GM21390 (cell line): ENCODE measurements around the gene SLC8B1.

Experiments
- ATAC-seq: cut with Tn5 transposase; IDR thresholded peaks from one replicate; pipeline ENCODE4 v1.9.1; 2021; ENCODE audit not compliant: unreplicated experiment

The SLC8B1 gene

GRCh38 chr12:113334786-113335539, at the start of gene SLC8B1:
TSS of gene SLC8B1 (minus strand) at chr12:113335109. CDS start at chr12:113332878, 2,231 bp downstream.
- peak; percentile 96 for ATAC-seq

DNA sequence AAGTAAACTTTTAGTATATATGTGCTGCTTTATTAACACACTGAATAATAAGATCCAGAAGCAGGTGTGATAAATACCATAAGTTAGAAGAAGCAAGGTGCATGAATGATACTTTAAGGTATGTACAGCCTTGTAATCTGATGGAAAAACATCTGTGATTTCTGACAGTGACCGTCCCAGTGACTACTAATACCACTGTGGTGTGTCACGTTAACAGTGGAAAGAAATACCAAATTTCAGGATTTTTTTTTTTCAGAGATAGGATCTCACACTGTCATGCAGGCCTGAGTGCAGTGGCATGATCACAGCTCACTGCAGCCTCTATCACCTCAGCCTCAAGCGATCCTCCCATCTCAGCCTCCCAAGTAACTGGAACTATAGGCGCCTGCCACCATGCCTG, 47.3 kb upstream of the SLC8B1 start:
- no peak for ATAC-seq

- ATAC-seq = no peak
Measured at GRCh38 chr12:113381220-113381619, 46.3 kb upstream of the SLC8B1 start.

GRCh38 chr12:113378291-113378690, 43.4 kb upstream of the SLC8B1 start:
- ATAC-seq = no peak

DNA sequence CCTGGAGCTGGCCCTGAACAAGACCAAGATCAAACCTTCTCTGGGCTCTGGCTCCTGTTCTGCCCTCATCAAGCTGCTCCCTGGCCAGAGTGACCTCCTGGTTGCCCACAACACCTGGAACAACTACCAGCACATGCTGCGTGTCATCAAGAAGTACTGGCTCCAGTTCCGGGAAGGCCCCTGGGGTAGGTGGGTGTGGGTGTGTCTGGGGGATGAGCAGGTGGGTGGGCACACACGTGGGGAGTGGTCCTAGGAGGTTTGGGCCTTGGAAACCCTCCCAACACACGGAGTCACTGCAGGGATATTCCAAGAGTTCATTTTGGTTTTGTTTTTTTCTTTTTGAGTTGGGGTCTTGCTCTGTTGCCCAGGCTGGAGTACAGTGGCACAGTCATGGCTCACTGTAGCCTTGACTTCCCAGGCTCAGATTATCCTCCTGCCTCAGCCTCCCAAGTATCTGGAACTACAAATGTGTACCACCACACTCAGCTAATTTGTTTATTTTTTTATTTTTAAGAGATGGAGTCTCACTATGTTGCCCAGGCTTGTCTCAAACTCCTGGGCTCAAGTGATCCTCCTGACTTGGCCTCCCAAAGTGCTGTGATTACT, 40.0 kb upstream of the SLC8B1 start:
- no peak for ATAC-seq

GRCh38 chr12:113373969-113374368, 39.1 kb upstream of the SLC8B1 start:
- no peak for ATAC-seq

- no peak for ATAC-seq
Measured at GRCh38 chr12:113373440-113373839, 38.5 kb upstream of the SLC8B1 start.

DNA sequence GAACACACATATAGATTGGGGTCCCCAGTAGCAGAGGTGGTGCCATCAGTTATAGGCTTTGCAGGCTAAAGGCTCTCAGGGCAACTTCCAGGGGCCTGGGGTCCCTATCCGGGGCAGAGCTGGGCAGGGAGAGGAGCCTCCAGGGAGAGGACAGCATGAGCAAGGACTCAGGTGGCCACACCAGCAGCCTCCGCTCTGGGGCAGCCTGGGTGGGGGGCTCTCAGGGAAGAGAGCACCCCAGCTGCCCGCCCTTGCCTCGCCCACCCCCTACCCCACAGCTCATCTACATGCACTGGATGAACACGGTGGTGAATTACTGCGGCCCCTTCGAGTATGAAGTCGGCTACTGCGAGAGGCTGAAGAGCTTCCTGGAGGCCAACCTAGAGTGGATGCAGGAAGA, 37.5 kb upstream of the SLC8B1 start:
- ATAC-seq = no peak

DNA sequence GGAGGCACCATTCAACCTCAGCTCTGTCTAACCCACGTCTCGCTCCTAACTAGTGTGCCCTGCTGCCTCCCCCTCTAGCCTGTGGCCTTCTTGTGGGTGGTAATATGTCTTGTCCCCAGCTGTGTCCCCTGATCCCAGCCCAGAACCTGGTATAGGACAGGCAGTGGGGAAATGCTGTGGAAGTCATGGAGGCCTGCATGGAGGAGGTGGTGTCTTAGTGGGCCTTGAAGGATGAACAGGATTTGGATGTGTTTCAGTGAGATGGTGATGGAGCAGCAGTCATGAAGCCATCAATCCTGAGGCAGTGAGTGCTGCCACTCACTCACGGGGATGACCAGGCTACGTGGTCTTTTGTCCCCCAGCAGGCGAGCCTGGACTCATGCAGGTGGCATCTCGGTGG, 36.9 kb upstream of the SLC8B1 start:
- ATAC-seq = no peak

DNA sequence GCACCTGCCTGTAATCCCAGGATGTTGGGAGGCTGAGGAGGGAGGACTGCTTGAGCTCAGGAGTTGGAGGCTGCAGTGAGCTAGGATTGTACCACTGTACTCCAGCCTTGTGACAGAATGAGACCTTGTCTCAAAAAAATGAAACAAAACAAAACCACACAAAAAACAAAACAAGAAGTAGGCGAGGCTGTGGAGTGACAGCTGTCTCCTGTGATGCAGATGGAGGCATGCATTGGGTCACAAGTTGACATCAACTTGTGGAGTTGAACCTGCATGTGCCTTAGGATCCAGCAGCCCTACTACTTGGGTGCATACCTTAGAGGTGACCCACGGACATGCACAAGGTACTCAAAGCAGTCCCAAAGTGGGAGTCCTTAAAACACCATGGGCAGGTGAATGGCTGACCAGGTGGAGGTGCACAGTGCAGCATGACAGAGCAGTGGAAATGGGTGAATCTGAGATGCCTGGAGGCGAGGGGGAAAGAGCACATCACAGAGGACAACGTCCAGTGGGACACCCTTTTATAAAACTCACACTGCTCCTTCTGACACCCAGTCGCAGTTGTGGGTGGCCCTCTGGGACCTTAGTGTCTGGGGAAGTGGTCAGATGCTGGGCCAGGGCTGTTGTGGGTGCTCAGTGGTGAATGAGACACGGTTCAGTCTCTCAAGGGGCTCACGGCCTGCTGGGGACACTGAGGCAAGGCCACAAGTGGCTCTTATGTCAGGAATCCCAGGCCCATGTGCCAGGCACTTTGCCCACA, 36.2 kb upstream of the SLC8B1 start:
- no peak for ATAC-seq

DNA sequence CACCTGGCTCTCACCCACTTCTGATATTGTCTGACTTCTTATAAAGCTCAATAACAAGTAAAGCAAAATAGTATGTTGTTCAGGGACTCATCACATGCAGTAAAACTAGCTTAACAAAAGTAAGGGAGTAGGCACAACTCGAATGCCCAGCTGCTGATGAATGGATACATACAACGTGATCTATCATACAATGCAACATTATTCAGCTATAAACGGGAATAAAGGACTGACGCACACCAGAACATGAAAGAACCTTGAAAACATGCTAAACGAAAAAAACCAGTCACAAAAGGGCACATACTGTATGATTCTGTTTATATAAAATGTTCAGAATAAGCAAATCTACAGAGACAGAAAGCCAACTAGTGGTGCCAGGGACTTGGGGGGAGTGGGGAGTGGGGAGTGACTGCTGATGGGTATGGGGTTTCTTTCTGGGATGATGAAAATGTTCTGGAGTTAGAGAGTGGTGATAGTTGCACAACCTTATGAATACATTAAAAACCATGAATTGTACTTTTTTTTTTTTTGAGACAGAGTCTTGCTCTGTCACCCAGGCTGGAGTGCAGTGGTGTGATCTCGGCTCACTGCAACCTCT, 34.6 kb upstream of the SLC8B1 start:
- ATAC-seq = no peak

- no peak for ATAC-seq
Measured at GRCh38 chr12:113368331-113368730, 33.4 kb upstream of the SLC8B1 start.

DNA sequence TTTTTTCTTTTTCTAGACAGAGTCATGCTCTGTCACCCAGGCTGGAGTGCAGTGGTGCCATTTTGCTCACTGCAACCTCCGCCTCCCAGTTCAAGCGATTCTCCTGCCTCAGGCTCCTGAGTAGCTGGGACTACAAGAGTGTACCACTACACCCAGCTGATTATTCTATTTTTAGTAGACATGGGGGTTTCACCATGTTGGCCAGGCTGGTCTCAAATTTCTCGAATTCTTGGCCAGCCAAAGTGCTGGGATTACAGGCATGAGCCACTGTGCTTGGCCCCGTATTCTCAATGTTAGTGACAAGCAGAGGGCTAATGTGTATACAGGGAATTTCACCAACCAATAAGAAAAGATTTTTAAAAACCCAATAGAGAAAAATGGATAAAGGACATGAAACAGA, 31.9 kb upstream of the SLC8B1 start:
- ATAC-seq = no peak

- no peak for ATAC-seq
Measured at GRCh38 chr12:113365639-113366395, 30.9 kb upstream of the SLC8B1 start.

DNA sequence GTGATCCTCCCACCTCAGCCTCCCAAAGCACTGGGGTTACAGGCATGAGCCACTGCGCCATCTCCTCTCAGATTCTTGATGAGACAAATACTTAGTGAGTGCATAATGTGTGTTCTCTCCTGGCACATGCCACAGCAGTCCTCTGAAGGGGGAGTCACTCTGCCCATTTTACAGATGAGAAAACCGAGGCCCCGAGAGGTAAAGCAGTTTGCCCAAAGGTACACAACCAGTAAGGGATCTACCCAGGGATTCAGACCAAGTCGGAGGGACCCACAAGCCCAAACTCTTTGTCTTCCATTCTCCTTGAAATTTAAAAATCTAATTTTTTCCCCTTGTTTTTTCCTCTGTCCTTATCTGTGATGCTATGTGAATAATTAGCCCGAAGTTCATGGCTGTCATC, 29.8 kb upstream of the SLC8B1 start:
- ATAC-seq = no peak

DNA sequence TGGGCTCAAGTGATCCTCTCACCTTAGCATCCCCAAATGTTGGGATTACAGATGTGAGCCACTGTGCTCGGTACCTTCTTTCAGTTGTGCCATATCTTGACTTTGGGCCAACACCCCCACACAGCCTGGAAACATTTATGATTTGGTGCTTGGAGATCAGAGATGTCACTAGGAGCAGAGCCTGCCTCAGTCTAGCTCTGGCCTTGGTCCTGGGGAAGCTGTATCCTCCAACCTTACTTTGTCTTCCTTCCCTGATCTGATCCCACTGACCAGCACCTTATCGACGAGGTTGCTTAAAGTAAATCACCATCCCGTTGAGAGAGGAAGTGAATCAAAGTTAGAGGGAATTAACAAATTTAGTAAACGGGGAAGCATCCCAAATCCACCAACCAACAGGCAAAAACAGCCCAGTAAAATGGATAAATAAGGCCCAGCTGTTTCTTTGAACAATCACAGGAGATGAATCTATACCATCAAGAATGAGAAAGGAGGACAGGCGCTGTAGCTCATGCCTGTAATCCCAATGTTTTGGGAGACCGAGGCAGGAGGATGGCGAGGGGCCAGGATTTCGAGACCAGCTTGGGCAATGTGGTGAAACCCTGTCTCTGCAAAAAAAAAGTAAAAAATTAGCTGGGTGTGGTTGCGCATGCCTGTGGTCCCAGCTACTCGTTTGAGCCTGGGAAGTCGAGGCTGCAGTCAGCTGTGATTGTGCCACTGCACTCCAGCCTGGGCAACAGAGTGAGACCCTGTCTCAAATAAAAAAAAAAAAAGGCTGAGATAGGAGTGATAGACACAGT, 26.9 kb upstream of the SLC8B1 start:
- no peak for ATAC-seq

- ATAC-seq = no peak
Measured at GRCh38 chr12:113359939-113360748, 25.2 kb upstream of the SLC8B1 start.

DNA sequence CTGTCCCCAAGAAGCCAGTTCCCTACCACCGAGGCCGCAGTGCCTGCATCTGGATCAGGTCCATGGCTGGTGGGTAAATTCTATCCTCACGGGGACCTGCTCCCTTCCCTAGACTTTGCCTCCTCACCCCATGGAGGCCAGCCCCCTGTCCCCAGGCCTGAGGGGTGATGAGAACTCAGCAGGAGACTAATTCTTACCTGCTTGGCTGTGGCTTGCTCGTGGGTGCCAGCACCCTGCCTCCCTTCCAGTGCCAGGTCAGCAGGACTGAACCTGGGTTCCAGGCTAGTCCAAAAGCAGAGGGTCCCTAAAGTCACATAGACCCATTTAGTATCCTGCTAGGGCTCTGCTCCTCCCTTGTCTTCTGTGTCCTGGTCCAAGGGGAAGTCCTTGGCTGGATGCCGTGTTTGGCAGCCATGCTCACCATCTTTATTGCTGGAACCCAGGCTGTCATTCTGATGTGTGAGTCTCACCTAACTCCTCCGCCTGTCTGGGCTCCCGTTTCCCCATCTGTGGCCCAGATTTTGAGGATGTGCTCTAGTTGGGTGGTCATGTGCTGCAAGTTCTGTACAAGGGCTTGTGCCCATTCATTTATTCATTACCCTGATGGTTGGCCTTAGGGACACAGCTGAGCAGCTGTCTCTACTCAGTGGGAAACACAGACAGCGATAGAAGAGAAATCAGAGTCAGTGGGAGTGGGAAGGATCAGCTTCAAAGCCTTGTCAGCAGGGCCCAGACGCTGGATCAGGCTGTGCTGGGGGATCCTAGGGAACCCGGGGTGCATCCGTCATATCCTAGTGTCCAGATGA, 24.4 kb upstream of the SLC8B1 start:
- ATAC-seq = no peak
